WTC11 (cell line): ENCODE results near the gene SHPK.

Experiments
- ATF1 ChIP-seq: sonication (generic); formaldehyde crosslinking; IDR thresholded peaks from 2 replicates; pipeline ENCODE4 v1.8.1; 2023; ENCODE audit warnings: mild to moderate bottlenecking, moderate library complexity, missing genetic modification reagents
- CREM ChIP-seq: sonication (generic); formaldehyde crosslinking; IDR thresholded peaks from 2 replicates; pipeline ENCODE4 v1.8.1; 2022; ENCODE audit warnings: mild to moderate bottlenecking, missing genetic modification reagents, moderate library complexity
- FOXK1 ChIP-seq: sonication (generic); formaldehyde crosslinking; IDR thresholded peaks from 2 replicates; pipeline ENCODE4 v1.8.0; 2022; ENCODE audit warnings: mild to moderate bottlenecking, moderate library complexity, missing genetic modification reagents
- GABPB1 ChIP-seq: sonication (generic); formaldehyde crosslinking; IDR thresholded peaks from 2 replicates; pipeline ENCODE4 v1.8.1; 2023; ENCODE audit warnings: mild to moderate bottlenecking, missing genetic modification reagents
- NR3C1 ChIP-seq: sonication (generic); formaldehyde crosslinking; conservative IDR thresholded peaks from 2 replicates; pipeline ENCODE4 v1.8.1; 2023; ENCODE audit warnings: low read depth, mild to moderate bottlenecking, missing genetic modification reagents
- OVOL2 ChIP-seq: fragments of 250-450 bp; sonication (Bioruptor Pico); IDR thresholded peaks from 2 replicates; pipeline ENCODE4 v1.9.0; 2021; ENCODE audit warnings: mild to moderate bottlenecking, borderline replicate concordance
- SP1 ChIP-seq: sonication (generic); formaldehyde crosslinking; conservative IDR thresholded peaks from 2 replicates; pipeline ENCODE4 v1.8.1; 2022; ENCODE audit warnings: missing genetic modification reagents
- TEAD4 ChIP-seq: sonication (generic); formaldehyde crosslinking; IDR thresholded peaks from 2 replicates; pipeline ENCODE4 v1.8.0; 2022; ENCODE audit warnings: mild to moderate bottlenecking, missing genetic modification reagents
- TF ChIP-seq, protein P1 (sequence below): fragments of 200-600 bp; IDR thresholded peaks from 2 replicates; pipeline ENCODE4 v1.8.0; 2022; ENCODE audit warnings: antibody characterized with exemption
- TF ChIP-seq, protein P2 (sequence below): sonication (generic); formaldehyde crosslinking; IDR thresholded peaks from 2 replicates; pipeline ENCODE4 v1.8.1; 2022; ENCODE audit warnings: mild to moderate bottlenecking, moderate library complexity, missing genetic modification reagents
- TF ChIP-seq, protein P3 (sequence below): sonication (generic); formaldehyde crosslinking; IDR thresholded peaks from 2 replicates; pipeline ENCODE4 v1.8.1; 2022; ENCODE audit warnings: mild to moderate bottlenecking, missing genetic modification reagents, moderate library complexity, borderline replicate concordance
- TF ChIP-seq, protein P4 (sequence below): sonication (generic); formaldehyde crosslinking; IDR thresholded peaks from 2 replicates; pipeline ENCODE4 v1.8.1; 2023; ENCODE audit warnings: mild to moderate bottlenecking, moderate library complexity, missing genetic modification reagents
- TF ChIP-seq, protein P5 (sequence below): sonication (generic); formaldehyde crosslinking; IDR thresholded peaks from 2 replicates; pipeline ENCODE4 v1.8.0; 2022; ENCODE audit warnings: mild to moderate bottlenecking, missing genetic modification reagents
- TF ChIP-seq, protein P6 (sequence below): sonication (generic); formaldehyde crosslinking; IDR thresholded peaks from 2 replicates; pipeline ENCODE4 v1.8.1; 2023; ENCODE audit warnings: mild to moderate bottlenecking, missing genetic modification reagents, borderline replicate concordance

DNA sequence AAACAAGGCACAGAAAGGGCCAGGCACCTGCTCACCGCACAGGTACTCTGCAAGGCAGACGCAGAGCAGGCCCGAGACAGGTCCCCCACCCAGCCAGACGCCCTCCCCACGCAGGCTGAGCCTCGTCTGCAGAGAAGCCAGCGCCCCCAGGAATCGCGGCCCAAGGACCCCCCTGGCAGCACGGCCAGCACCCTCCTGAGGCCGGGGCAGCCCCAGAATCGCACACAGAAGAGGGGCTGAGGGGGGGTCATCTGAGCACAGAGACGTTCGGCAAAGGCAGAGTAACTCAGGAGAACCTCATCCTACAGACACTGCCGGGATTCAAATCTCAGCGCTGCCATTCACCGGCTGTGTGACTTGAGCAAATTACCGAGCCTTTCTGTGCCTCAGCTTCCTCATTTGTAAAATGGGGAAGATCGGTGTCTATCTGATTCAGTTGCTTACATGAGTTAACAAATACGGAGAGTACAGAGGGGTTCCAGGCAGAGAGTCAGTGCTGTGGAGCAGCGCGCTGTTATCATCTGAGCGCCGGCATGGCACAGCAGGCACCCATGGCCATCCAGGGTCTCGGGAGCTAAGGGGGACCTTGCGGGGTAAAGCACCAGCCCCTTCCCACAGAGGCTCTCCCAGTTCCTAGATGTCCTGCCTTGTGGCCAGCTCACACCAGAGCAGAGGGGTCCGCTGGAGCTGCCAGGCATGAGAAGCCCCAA lies 42.9 kb upstream of the SHPK start:
- TF ChIP-seq NR3C1 (CRISPR knock-in tag) (no peak), ATF1 (CRISPR knock-in tag) (no peak), CREM (no peak), TEAD4 (CRISPR knock-in tag) (no peak), SP1 (CRISPR knock-in tag) (no peak), FOXK1 (CRISPR knock-in tag) (no peak), OVOL2 (CRISPR knock-in tag) (no peak), GABPB1 (no peak)
- TF ChIP-seq, protein P1, sequence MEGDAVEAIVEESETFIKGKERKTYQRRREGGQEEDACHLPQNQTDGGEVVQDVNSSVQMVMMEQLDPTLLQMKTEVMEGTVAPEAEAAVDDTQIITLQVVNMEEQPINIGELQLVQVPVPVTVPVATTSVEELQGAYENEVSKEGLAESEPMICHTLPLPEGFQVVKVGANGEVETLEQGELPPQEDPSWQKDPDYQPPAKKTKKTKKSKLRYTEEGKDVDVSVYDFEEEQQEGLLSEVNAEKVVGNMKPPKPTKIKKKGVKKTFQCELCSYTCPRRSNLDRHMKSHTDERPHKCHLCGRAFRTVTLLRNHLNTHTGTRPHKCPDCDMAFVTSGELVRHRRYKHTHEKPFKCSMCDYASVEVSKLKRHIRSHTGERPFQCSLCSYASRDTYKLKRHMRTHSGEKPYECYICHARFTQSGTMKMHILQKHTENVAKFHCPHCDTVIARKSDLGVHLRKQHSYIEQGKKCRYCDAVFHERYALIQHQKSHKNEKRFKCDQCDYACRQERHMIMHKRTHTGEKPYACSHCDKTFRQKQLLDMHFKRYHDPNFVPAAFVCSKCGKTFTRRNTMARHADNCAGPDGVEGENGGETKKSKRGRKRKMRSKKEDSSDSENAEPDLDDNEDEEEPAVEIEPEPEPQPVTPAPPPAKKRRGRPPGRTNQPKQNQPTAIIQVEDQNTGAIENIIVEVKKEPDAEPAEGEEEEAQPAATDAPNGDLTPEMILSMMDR = no peak
- TF ChIP-seq, protein P2, sequence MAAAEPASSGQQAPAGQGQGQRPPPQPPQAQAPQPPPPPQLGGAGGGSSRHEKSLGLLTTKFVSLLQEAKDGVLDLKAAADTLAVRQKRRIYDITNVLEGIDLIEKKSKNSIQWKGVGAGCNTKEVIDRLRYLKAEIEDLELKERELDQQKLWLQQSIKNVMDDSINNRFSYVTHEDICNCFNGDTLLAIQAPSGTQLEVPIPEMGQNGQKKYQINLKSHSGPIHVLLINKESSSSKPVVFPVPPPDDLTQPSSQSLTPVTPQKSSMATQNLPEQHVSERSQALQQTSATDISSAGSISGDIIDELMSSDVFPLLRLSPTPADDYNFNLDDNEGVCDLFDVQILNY = no peak
- TF ChIP-seq, protein P3, sequence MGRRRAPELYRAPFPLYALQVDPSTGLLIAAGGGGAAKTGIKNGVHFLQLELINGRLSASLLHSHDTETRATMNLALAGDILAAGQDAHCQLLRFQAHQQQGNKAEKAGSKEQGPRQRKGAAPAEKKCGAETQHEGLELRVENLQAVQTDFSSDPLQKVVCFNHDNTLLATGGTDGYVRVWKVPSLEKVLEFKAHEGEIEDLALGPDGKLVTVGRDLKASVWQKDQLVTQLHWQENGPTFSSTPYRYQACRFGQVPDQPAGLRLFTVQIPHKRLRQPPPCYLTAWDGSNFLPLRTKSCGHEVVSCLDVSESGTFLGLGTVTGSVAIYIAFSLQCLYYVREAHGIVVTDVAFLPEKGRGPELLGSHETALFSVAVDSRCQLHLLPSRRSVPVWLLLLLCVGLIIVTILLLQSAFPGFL (CRISPR knock-in tag) = no peak
- TF ChIP-seq, protein P4, sequence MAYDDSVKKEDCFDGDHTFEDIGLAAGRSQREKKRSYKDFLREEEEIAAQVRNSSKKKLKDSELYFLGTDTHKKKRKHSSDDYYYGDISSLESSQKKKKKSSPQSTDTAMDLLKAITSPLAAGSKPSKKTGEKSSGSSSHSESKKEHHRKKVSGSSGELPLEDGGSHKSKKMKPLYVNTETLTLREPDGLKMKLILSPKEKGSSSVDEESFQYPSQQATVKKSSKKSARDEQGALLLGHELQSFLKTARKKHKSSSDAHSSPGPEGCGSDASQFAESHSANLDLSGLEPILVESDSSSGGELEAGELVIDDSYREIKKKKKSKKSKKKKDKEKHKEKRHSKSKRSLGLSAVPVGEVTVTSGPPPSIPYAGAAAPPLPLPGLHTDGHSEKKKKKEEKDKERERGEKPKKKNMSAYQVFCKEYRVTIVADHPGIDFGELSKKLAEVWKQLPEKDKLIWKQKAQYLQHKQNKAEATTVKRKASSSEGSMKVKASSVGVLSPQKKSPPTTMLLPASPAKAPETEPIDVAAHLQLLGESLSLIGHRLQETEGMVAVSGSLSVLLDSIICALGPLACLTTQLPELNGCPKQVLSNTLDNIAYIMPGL (CRISPR knock-in tag) = no peak
- TF ChIP-seq, protein P5, sequence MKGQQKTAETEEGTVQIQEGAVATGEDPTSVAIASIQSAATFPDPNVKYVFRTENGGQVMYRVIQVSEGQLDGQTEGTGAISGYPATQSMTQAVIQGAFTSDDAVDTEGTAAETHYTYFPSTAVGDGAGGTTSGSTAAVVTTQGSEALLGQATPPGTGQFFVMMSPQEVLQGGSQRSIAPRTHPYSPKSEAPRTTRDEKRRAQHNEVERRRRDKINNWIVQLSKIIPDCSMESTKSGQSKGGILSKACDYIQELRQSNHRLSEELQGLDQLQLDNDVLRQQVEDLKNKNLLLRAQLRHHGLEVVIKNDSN (CRISPR knock-in tag) = no peak
- TF ChIP-seq, protein P6, sequence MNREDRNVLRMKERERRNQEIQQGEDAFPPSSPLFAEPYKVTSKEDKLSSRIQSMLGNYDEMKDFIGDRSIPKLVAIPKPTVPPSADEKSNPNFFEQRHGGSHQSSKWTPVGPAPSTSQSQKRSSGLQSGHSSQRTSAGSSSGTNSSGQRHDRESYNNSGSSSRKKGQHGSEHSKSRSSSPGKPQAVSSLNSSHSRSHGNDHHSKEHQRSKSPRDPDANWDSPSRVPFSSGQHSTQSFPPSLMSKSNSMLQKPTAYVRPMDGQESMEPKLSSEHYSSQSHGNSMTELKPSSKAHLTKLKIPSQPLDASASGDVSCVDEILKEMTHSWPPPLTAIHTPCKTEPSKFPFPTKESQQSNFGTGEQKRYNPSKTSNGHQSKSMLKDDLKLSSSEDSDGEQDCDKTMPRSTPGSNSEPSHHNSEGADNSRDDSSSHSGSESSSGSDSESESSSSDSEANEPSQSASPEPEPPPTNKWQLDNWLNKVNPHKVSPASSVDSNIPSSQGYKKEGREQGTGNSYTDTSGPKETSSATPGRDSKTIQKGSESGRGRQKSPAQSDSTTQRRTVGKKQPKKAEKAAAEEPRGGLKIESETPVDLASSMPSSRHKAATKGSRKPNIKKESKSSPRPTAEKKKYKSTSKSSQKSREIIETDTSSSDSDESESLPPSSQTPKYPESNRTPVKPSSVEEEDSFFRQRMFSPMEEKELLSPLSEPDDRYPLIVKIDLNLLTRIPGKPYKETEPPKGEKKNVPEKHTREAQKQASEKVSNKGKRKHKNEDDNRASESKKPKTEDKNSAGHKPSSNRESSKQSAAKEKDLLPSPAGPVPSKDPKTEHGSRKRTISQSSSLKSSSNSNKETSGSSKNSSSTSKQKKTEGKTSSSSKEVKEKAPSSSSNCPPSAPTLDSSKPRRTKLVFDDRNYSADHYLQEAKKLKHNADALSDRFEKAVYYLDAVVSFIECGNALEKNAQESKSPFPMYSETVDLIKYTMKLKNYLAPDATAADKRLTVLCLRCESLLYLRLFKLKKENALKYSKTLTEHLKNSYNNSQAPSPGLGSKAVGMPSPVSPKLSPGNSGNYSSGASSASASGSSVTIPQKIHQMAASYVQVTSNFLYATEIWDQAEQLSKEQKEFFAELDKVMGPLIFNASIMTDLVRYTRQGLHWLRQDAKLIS = no peak
